Suprapubic skin (tissue), 4 donors: ENCODE data around the gene GUCY1A1.

ENCODE experiments used
- CTCF ChIP-seq, 2 donors: fragments of 200-600 bp in 1 of 2; fragments of 450-650 bp in 1 of 2; sonication (generic) in 1 of 2; IDR thresholded peaks; one replicate each; pipeline ENCODE4 v1.5.1; 2016 to 2019; ENCODE audit warnings: antibody characterized with exemption in 2 of 2, mild to moderate bottlenecking in 1 of 2, moderate library complexity in 1 of 2
- EP300 ChIP-seq: sonication (generic); formaldehyde crosslinking; IDR thresholded peaks from one replicate; pipeline ENCODE4 v1.6.1; 2017; ENCODE audit warnings: antibody characterized with exemption
- POLR2AphosphoS5 ChIP-seq, 3 donors: sonication (generic); formaldehyde crosslinking; IDR thresholded peaks; one replicate each; pipeline ENCODE4 v1.6.1; 2017; ENCODE audit warnings: antibody characterized with exemption in 3 of 3

- TF ChIP-seq EP300 (no peak), CTCF (IDR thresholded peaks at IDR 0.05) (no peak), POLR2AphosphoS5 (IDR thresholded peaks at IDR 0.05) (no peak)
Observed at GRCh38 chr4:155741546-155741945, 74.9 kb downstream of the GUCY1A1 start.
